Activated CD4-positive, alpha-beta T cell treated with anti-CD3 and anti-CD28 coated beads, Interleukin-2, amount 10 ng/mL, durations not matched to agents 7 days and 5 days (primary cell): ENCODE data around the gene SPI1. TPM values are rescaled to one million over a fixed set of nuclear protein-coding genes. Genes with fewer than 3 reads are reported as not detected.

Experiments
- CTCF ChIA-PET: fragments of 350-600 bp; sonication (Branson Sonifier 250); formaldehyde crosslinking; loops from one replicate; lab custom pipeline; 2021; ENCODE audit warnings: antibody characterized with exemption; lab: Charles Lee
- POLR2A ChIA-PET: fragments of 350-600 bp; sonication (Branson Sonifier 250); formaldehyde crosslinking; loops from one replicate; lab custom pipeline; 2021; ENCODE audit warnings: antibody characterized with exemption; lab: Charles Lee
- DNase-seq: peaks from one replicate; pipeline ENCODE4 v3.0.0-alpha.2; 2020
- H3K27ac Mint-ChIP-seq: one replicate; pipeline ENCODE4 v1.8.0; 2021; ENCODE audit warnings: mild to moderate bottlenecking, moderate library complexity, mixed read lengths
- H3K27me3 Mint-ChIP-seq: one replicate; pipeline ENCODE4 v1.8.0; 2021; ENCODE audit warnings: mixed read lengths
- H3K36me3 Mint-ChIP-seq: one replicate; pipeline ENCODE4 v1.8.0; 2021; ENCODE audit warnings: low read depth, mixed read lengths
- H3K4me1 Mint-ChIP-seq: one replicate; pipeline ENCODE4 v1.8.0; 2021; ENCODE audit warnings: mixed read lengths
- H3K4me3 Mint-ChIP-seq: one replicate; pipeline ENCODE4 v1.8.0; 2021; ENCODE audit warnings: mild to moderate bottlenecking, moderate library complexity, mixed read lengths
- H3K9me3 Mint-ChIP-seq: one replicate; pipeline ENCODE4 v1.8.0; 2021; ENCODE audit warnings: mixed read lengths
- total RNA-seq, 2 experiments: library from RNA; stranded (reverse); gene quantifications; one replicate each; pipeline ENCODE4 v1.2.3, GENCODE V29; 2021

The SPI1 gene
- total RNA-seq, 2 experiments from 2014 or later: not detected

GRCh38 chr11:47411884-47412746 is 33.8 kb upstream of the SPI1 start:
- peak; percentile 66 for DNase-seq
- Mint-ChIP-seq H3K36me3 (peaks cover 5% of the 10 kb centered on the region), H3K4me3 (no peak overlapping the region), H3K9me3 (no peaks in the 10 kb centered on the region), H3K4me1 (peaks cover 13% of the 10 kb centered on the region), H3K27me3 (no peaks in the 10 kb centered on the region), H3K27ac (no peak overlapping the region)
- ChIA-PET POLR2A (interaction anchor here (0.7 kb wide), 1 partner anchor 12 kb away, joined by 3 read pairs; no protein-coding TSS in a partner anchor), CTCF (interaction anchor here (0.6 to 3.7 kb wide), 16 partner anchors 10 to 568 kb away, joined by 3 to 47 read pairs (median 4); partner anchors contain the start of gene PSMC3)

- POLR2A ChIA-PET: interaction anchor here (0.6 kb wide), 1 partner anchor 43 kb away, joined by 3 read pairs; no protein-coding TSS in a partner anchor
- Mint-ChIP-seq H3K4me3 (no peak overlapping the region), H3K27me3 (no peaks in the 10 kb centered on the region)
Observed at GRCh38 chr11:47410370-47411264, 32.3 kb upstream of the SPI1 start.

DNA sequence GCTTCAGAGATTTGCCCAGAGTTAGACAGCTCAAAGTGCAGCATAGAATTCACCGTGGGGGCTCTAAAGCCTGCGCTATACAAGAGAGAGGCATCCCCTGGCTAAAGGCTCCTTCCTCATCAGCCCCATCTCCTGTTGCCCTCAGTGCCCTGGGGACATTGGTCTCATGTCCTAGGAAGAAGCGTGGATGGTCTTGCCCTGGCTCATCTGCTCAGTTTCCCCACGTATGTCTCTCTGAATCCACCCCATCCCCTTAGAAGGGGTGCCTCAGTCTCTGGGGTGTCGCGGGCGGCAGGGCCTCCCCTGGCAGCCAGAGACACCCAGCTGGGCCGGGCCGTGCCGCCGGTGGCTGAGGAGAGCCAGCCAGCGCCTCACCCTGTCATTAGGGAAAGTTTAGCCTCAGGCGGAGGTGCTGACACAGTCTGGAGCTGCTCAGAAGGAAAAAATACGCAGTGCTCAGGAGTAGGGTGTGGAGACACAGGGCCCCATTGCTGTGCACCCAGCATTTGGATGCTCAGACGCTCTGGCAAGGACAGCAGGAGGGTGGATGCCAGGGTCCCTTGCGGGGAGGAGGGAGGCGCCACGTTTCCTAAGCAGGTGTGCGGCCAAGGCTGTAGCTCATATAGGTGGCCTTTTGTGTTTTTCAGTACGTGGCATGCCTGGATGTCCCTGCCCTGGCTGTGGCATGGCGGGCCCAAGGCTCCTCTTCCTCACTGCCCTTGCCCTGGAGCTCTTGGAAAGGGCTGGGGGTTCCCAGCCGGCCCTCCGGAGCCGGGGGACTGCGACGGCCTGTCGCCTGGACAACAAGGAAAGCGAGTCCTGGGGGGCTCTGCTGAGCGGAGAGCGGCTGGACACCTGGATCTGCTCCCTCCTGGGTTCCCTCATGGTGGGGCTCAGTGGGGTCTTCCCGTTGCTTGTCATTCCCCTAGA is 31.4 kb upstream of the SPI1 start:
- Mint-ChIP-seq H3K27ac (peak overlapping the region; percentile 94), H3K4me3 (peak overlapping the region; percentile 94), H3K36me3 (peaks cover 2% of the 10 kb centered on the region)

More at GRCh38 chr11:47410370-47411264, 32.3 kb upstream of the SPI1 start:
- Mint-ChIP-seq H3K36me3 (peaks cover 2% of the 10 kb centered on the region), H3K27ac (peak overlapping the region; percentile 54), H3K4me1 (peaks cover 18% of the 10 kb centered on the region), H3K9me3 (no peaks in the 10 kb centered on the region)
- no peak for DNase-seq
- CTCF ChIA-PET: interaction anchor here (0.8 to 3.7 kb wide), 10 partner anchors 12 to 194 kb away, joined by 3 to 47 read pairs (median 4); partner anchors contain the start of gene PSMC3

DNA sequence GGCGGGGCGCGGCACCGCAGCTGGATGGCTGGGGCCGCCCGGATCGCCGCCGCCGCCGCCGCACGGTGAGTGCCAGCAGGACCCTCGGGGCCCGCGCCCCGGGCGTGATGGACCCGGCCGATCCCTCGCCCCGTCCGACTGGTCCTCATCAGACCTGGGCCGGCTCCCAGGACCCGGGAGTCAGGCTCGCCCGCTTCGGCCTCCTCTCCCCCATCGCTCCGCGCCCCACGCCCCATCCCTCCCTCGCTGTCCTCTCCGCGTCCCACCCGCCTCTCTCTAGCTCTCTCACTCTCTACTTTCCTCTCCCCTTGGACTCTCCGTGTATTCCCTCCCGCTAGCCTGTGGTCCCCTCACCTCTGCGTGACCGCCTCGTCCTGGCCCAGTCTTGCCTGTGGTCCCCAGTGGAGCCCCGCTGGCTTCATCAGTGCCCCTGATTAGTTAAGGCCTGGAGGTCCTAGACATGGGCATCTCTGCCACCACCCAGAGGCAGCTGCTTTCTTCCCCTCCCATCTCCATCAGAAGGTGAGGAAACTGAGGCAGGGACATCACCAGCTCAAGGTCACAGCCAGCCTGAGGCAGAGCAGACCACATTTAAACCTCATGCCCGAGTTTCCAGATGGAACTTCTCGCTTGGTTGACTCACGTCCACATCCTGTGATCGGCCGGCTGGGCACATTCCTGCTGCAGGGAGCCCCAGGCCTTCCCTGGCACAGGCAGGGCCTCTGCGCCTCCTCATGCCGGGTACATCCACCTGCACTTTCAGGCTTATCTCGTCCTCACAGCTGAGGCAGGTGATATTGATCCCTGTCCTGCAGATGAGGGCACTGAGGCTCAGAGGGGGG is 30.5 kb upstream of the SPI1 start:
- peak overlapping the region; percentile 94 for H3K27ac Mint-ChIP-seq
- ChIA-PET POLR2A (no interaction called here), CTCF (interaction anchor here (0.6 to 1.4 kb wide), 6 partner anchors 16 to 174 kb away, joined by 3 to 4 read pairs (median 3); no protein-coding TSS in a partner anchor)
- peaks cover 2% of the 10 kb centered on the region for H3K36me3 Mint-ChIP-seq
- H3K9me3 Mint-ChIP-seq: no peaks in the 10 kb centered on the region
- no peak for DNase-seq
- peaks cover 22% of the 10 kb centered on the region for H3K4me1 Mint-ChIP-seq
- peak overlapping the region; percentile 94 for H3K4me3 Mint-ChIP-seq
- H3K27me3 Mint-ChIP-seq: no peaks in the 10 kb centered on the region

More for the DNA sequence above, 31.4 kb upstream of the SPI1 start:
- CTCF ChIA-PET: interaction anchor here (0.6 to 3.7 kb wide), 8 partner anchors 15 to 175 kb away, joined by 3 to 47 read pairs (median 4); partner anchors contain the start of gene PSMC3
- POLR2A ChIA-PET: no interaction called here
- DNase-seq: no peak
- no peaks in the 10 kb centered on the region for H3K27me3 Mint-ChIP-seq
- H3K9me3 Mint-ChIP-seq: no peaks in the 10 kb centered on the region
- peaks cover 22% of the 10 kb centered on the region for H3K4me1 Mint-ChIP-seq

DNA sequence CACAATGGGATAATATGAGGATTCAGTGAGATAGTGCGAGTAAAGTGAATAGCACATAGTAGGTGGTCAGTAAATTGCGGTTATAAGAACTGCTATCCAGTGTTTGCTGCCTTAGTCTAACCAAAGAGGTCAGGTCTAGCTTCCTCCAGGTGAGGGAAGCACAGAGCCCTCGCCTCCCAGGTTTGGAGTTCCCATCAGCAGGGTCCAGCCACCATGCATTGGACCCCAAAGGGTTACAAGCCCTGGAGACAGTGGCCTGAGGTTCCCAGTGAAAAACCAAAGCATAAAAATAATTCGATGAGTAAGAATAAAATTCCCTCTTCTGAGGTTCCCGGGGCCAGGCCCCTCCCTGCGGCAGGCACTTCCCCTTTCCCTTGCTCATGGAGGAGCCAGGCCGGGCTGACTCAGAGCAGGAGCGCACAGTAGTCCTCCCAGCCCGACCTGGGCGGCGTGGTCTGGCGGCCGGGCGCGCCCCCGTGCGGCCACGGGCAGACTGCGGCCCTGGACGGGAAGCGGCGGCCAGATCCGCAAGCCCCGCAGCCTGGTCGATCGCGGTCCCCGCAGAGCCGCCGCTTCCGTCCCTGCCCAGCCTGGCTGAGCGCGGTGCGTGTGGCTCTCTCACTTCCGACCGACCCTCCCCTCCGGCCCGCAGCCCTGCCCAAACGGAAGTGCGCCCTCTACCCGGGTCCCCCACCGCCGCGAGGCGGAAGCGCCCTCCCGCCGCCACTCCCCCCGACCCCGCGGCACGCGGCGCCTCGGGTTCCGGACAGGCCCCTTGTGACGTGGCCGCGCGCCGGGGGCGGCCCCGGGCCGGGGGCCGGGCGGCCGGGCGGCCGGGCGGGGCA is 29.6 kb upstream of the SPI1 start, which contains the start of gene SLC39A13:
TSS of gene SLC39A13 (plus strand) at position 845 of the 845 bp plus-strand sequence. CDS start 1,505 bp downstream, outside the sequence.
- ChIA-PET CTCF (interaction anchor here (0.7 to 1.3 kb wide), 4 partner anchors 11 to 229 kb away, joined by 3 to 8 read pairs (median 4); no protein-coding TSS in a partner anchor), POLR2A (interaction anchor here (0.5 to 0.7 kb wide), 3 partner anchors 15 to 1059 kb away, joined by 3 to 4 read pairs (median 3); no protein-coding TSS in a partner anchor)
- Mint-ChIP-seq H3K27me3 (no peaks in the 10 kb centered on the region), H3K9me3 (no peaks in the 10 kb centered on the region), H3K36me3 (no peaks in the 10 kb centered on the region), H3K4me3 (peak within 1 kb of the TSS; percentile 94), H3K4me1 (peaks cover 22% of the 10 kb centered on the region), H3K27ac (peak within 1 kb of the TSS; percentile 94)
- peak; percentile 89 for DNase-seq

- DNase-seq: no peak
- H3K36me3 Mint-ChIP-seq: no peaks in the 10 kb centered on the region
- ChIA-PET POLR2A (interaction anchor here (0.5 to 0.7 kb wide), 3 partner anchors 14 to 1059 kb away, joined by 3 to 4 read pairs (median 3); no protein-coding TSS in a partner anchor), CTCF (interaction anchor here (0.7 to 1.3 kb wide), 3 partner anchors 10 to 228 kb away, joined by 3 to 8 read pairs (median 4); no protein-coding TSS in a partner anchor)
- H3K27ac Mint-ChIP-seq: peak overlapping the region; percentile 86
- no peaks in the 10 kb centered on the region for H3K27me3 Mint-ChIP-seq
- no peaks in the 10 kb centered on the region for H3K9me3 Mint-ChIP-seq
- peaks cover 22% of the 10 kb centered on the region for H3K4me1 Mint-ChIP-seq
- peak overlapping the region; percentile 78 for H3K4me3 Mint-ChIP-seq
Observed at GRCh38 chr11:47406896-47407745, 28.8 kb upstream of the SPI1 start.

GRCh38 chr11:47403571-47403970 is 25.2 kb upstream of the SPI1 start:
- no peak overlapping the region for H3K4me3 Mint-ChIP-seq
- ChIA-PET POLR2A (no interaction called here), CTCF (interaction anchor here (0.6 to 2.0 kb wide), 5 partner anchors 10 to 874 kb away, joined by 3 to 8 read pairs (median 3); partner anchors contain the start of gene ACP2)
- no peak for DNase-seq
- no peaks in the 10 kb centered on the region for H3K27me3 Mint-ChIP-seq
- H3K4me1 Mint-ChIP-seq: peaks cover 32% of the 10 kb centered on the region
- H3K27ac Mint-ChIP-seq: no peak overlapping the region
- H3K36me3 Mint-ChIP-seq: no peaks in the 10 kb centered on the region
- no peaks in the 10 kb centered on the region for H3K9me3 Mint-ChIP-seq

GRCh38 chr11:47403135-47403534 is 24.8 kb upstream of the SPI1 start:
- ChIA-PET POLR2A (no interaction called here), CTCF (interaction anchor here (0.6 to 2.0 kb wide), 3 partner anchors 9 to 155 kb away, joined by 3 to 8 read pairs (median 6); partner anchors contain the start of gene ACP2)
- no peak overlapping the region for H3K4me3 Mint-ChIP-seq
- no peaks in the 10 kb centered on the region for H3K36me3 Mint-ChIP-seq
- no peaks in the 10 kb centered on the region for H3K27me3 Mint-ChIP-seq
- no peaks in the 10 kb centered on the region for H3K9me3 Mint-ChIP-seq
- H3K27ac Mint-ChIP-seq: no peak overlapping the region
- DNase-seq: no peak
- H3K4me1 Mint-ChIP-seq: peaks cover 32% of the 10 kb centered on the region

DNA sequence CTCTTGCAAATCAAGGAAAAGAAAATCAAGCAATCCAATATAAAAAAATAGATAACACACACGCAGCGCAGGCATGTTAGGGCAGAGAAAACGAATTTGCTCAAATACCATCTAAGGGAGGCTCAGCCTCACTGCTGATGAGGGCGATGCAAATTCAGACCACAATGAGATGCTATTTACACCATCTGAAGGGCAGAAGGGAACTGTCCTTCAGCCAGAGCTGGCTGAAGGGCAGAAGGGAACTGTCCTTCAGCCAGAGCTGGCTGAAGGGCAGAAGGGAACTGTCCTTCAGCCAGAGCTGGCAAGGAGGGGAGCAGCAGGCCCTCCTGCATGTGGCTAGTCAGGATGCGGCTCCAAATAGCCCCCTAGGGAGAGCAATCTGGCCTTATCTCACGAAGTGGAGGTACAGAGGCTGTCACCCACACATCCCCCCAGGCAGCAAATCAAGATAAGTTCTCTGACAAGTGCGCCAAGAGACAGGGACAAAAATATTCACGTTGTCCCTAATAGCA is 22.5 kb upstream of the SPI1 start:
- peak overlapping the region; percentile 72 for H3K27ac Mint-ChIP-seq
- no peaks in the 10 kb centered on the region for H3K9me3 Mint-ChIP-seq
- no peak for DNase-seq
- POLR2A ChIA-PET: interaction anchor here (0.6 kb wide), 1 partner anchor 29 kb away, joined by 4 read pairs; no protein-coding TSS in a partner anchor
- H3K4me1 Mint-ChIP-seq: peaks cover 24% of the 10 kb centered on the region
- CTCF ChIA-PET: interaction anchor here (1.2 to 1.7 kb wide), 2 partner anchors 10 to 12 kb away, joined by 4 to 7 read pairs; no protein-coding TSS in a partner anchor
- H3K27me3 Mint-ChIP-seq: no peaks in the 10 kb centered on the region
- H3K36me3 Mint-ChIP-seq: no peaks in the 10 kb centered on the region
- H3K4me3 Mint-ChIP-seq: peak overlapping the region; percentile 72
